Neural crest cell (in vitro differentiated cells): ENCODE results near the gene ROBO2. TPM values are rescaled to one million over a fixed set of nuclear protein-coding genes. Genes with fewer than 3 reads are reported as not detected.

Experiments used
- DNase-seq: peaks from one replicate; pipeline ENCODE4 v3.0.0; 2021; ENCODE audit warnings: low read depth, mixed read lengths, low spot score
- H3K27ac Mint-ChIP-seq: one replicate; pipeline ENCODE4 v1.8.0; 2021; ENCODE audit warnings: mild to moderate bottlenecking, mixed read lengths; ENCODE audit not compliant: unreplicated experiment
- H3K27me3 Mint-ChIP-seq: 2 replicates; pipeline ENCODE4 v1.8.0; 2021; ENCODE audit warnings: low read depth, mild to moderate bottlenecking, mixed read lengths
- H3K36me3 Mint-ChIP-seq: 2 replicates; pipeline ENCODE4 v1.8.0; 2021; ENCODE audit warnings: low read depth, mild to moderate bottlenecking, mixed read lengths
- H3K4me1 Mint-ChIP-seq: 2 replicates; pipeline ENCODE4 v1.8.0; 2021; ENCODE audit warnings: mixed read lengths
- H3K4me3 Mint-ChIP-seq: one replicate; pipeline ENCODE4 v1.8.0; 2021; ENCODE audit warnings: mild to moderate bottlenecking, mixed read lengths
- H3K9me3 Mint-ChIP-seq: 2 replicates; pipeline ENCODE4 v1.8.0; 2021; ENCODE audit warnings: mixed read lengths
- CTCF ChIP-seq: fragments of 200-600 bp; sonication (generic); conservative IDR thresholded peaks from 2 replicates; pipeline ENCODE4 v1.5.0; 2021; ENCODE audit warnings: antibody characterized with exemption, mild to moderate bottlenecking
- total RNA-seq: library from RNA; stranded (reverse); gene quantifications from 2 replicates; pipeline ENCODE4 v1.2.1, GENCODE V29; 2021

ROBO2 gene
- total RNA-seq, 1 donor from 2014 or later: 27.9 TPM

- Mint-ChIP-seq H3K36me3 (no peaks in the 10 kb centered on the region), H3K4me3 (no peak overlapping the region), H3K27me3 (no peaks in the 10 kb centered on the region), H3K9me3 (peaks cover 2% of the 10 kb centered on the region), H3K27ac (no peak overlapping the region), H3K4me1 (peaks cover 18% of the 10 kb centered on the region)
- no peak for DNase-seq
- no peak for TF ChIP-seq CTCF
Observed at GRCh38 chr3:77139624-77140023, 99.7 kb downstream of the ROBO2 start.

DNA sequence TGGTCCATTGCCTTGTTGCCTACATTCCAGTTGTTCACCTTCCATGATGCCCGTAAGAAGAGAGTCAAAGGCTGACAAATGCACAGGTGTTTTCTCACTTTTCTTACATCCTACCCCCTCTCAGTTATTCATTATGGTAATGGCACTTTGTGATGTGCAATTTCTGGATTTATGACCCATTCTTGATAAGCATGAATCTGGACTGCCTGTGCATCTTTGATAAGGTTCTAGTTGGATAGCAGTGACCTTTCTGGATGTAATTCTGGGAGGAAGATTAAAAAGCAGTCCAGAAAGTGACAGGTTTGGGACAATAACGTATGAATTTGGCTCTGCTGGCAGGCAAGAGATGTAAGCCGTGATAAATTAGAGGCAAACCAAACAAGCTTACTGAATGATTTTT lies 101.5 kb downstream of the ROBO2 start:
- no peak for TF ChIP-seq CTCF
- Mint-ChIP-seq H3K4me1 (peaks cover 26% of the 10 kb centered on the region), H3K4me3 (no peak overlapping the region), H3K36me3 (no peaks in the 10 kb centered on the region), H3K27me3 (no peaks in the 10 kb centered on the region), H3K9me3 (peaks cover 2% of the 10 kb centered on the region), H3K27ac (no peak overlapping the region)
- DNase-seq: no peak

GRCh38 chr3:77142578-77142977 lies 102.7 kb downstream of the ROBO2 start:
- DNase-seq: no peak
- Mint-ChIP-seq H3K4me3 (no peak overlapping the region), H3K27ac (no peak overlapping the region), H3K4me1 (peaks cover 32% of the 10 kb centered on the region), H3K9me3 (peaks cover 2% of the 10 kb centered on the region), H3K27me3 (no peaks in the 10 kb centered on the region), H3K36me3 (no peaks in the 10 kb centered on the region)
- TF ChIP-seq CTCF: no peak

DNA sequence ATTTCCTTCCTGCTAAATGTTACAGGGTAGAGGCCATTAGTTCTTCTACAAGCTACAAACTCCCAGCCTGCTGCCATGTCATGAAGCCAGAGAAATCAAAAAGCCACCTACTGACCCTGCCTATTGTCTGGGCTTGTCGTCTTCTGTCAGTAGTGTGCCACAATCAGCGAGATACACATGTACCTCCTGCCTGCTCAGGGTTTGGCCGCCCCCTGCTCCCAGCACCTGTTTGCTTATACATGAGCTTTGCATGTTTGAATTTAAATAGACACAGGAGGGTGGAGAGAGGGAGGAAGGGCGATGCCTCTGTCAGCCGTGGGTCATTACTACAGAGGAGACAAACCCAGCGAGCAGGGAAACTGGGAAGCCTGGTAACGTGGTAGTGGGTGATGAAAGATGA lies 106.1 kb downstream of the ROBO2 start:
- H3K4me1 Mint-ChIP-seq: peaks cover 40% of the 10 kb centered on the region
- no peaks in the 10 kb centered on the region for H3K36me3 Mint-ChIP-seq
- H3K27ac Mint-ChIP-seq: no peak overlapping the region
- peaks cover 2% of the 10 kb centered on the region for H3K9me3 Mint-ChIP-seq
- no peak overlapping the region for H3K4me3 Mint-ChIP-seq
- H3K27me3 Mint-ChIP-seq: no peaks in the 10 kb centered on the region
- DNase-seq: no peak
- TF ChIP-seq CTCF: no peak

- DNase-seq: no peak
- Mint-ChIP-seq H3K27me3 (no peaks in the 10 kb centered on the region), H3K27ac (peak overlapping the region; percentile 83), H3K4me3 (no peak overlapping the region), H3K36me3 (no peaks in the 10 kb centered on the region), H3K9me3 (no peaks in the 10 kb centered on the region), H3K4me1 (peaks cover 35% of the 10 kb centered on the region)
- TF ChIP-seq CTCF: no peak
Observed at GRCh38 chr3:77147836-77148578, 108.1 kb downstream of the ROBO2 start.
